Activated T-helper 1 cell treated with anti-CD3 and anti-CD28 coated beads, Interleukin-2, amount 50 U/mL, for 16 hours (primary cell): ENCODE data around the gene NFATC2.
"Not testable (repeated sequence)": the region's sequence is repeated elsewhere in the genome, so short reads cannot be mapped to it uniquely, and the experiment has no call there.

Experiments
- DNase-seq, 2 donors: peaks; one replicate each; pipeline ENCODE4 v3.0.0-alpha.2; 2020; ENCODE audit warnings: low read depth in 1 of 2, low spot score in 1 of 2

NFATC2 gene

GRCh38 chr20:51569815-51570738 is 27.6 kb upstream of the NFATC2 start:
- DNase-seq: no peak

GRCh38 chr20:51568533-51568932 is 26.0 kb upstream of the NFATC2 start:
- not testable (repeated sequence) for DNase-seq

GRCh38 chr20:51567622-51568021 is 25.1 kb upstream of the NFATC2 start:
- no peak for DNase-seq

GRCh38 chr20:51566594-51566993 is 24.1 kb upstream of the NFATC2 start:
- DNase-seq: no peak

- no peak for DNase-seq
These were observed 23.0 kb upstream of the NFATC2 start for GRCh38 chr20:51565298-51566144.

GRCh38 chr20:51563486-51564332 is 21.2 kb upstream of the NFATC2 start:
- no peak for DNase-seq

- no peak for DNase-seq
These were observed 20.6 kb upstream of the NFATC2 start for GRCh38 chr20:51563174-51563485.

- DNase-seq: no peak
These were observed 20.0 kb upstream of the NFATC2 start for GRCh38 chr20:51562332-51563173.

- DNase-seq: no peak
These were observed 19.5 kb upstream of the NFATC2 start for GRCh38 chr20:51562027-51562331.

GRCh38 chr20:51560550-51561307 is 18.2 kb upstream of the NFATC2 start:
- no peak for DNase-seq

- DNase-seq: no peak
These were observed 17.5 kb upstream of the NFATC2 start for GRCh38 chr20:51560042-51560441.

GRCh38 chr20:51554538-51555165 is 12.1 kb upstream of the NFATC2 start:
- no peak for DNase-seq

GRCh38 chr20:51553897-51554486 is 11.5 kb upstream of the NFATC2 start:
- DNase-seq: no peak

GRCh38 chr20:51551186-51551585 is 8.7 kb upstream of the NFATC2 start:
- no peak for DNase-seq

GRCh38 chr20:51549474-51549873 is 7.0 kb upstream of the NFATC2 start:
- DNase-seq: no peak

GRCh38 chr20:51547951-51548350 is 5.4 kb upstream of the NFATC2 start:
- DNase-seq: no peak

GRCh38 chr20:51545515-51545914 is 3.0 kb upstream of the NFATC2 start:
- no peak for DNase-seq

- DNase-seq: no peak
These were observed 886 bp upstream of the NFATC2 start for GRCh38 chr20:51543422-51543788.

GRCh38 chr20:51542033-51542570 is 417 bp downstream of the NFATC2 start:
- DNase-seq: peak in 1 of 2 donors; percentile 46
